GM18951 (cell line): ENCODE measurements around the gene SPSB4.

Experiments used
- POLR2A ChIP-seq: IDR thresholded peaks from 4 replicates; pipeline ENCODE4 v1.6.1; 2011; ENCODE audit warnings: mild to moderate bottlenecking; ENCODE audit not compliant: insufficient read length, insufficient read depth; ENCODE audit errors: extremely low read depth
- in situ Hi-C: fragments of 300-500 bp; cut with MboI; formaldehyde crosslinking; loops from one replicate; pipeline ENCODE4 v1.12.0; 2022; ENCODE audit warnings: low sequenced_read_pairs, mixed read lengths, inconsistent platforms; ENCODE audit not compliant: unreplicated experiment

The SPSB4 gene

GRCh38 chr3:141192345-141192744 is 141.2 kb downstream of the SPSB4 start:
- no peak for TF ChIP-seq POLR2A
- in situ Hi-C loops = loop anchor here (10.0 kb wide), 1 partner anchor 188 kb away; no protein-coding TSS in a partner anchor

DNA sequence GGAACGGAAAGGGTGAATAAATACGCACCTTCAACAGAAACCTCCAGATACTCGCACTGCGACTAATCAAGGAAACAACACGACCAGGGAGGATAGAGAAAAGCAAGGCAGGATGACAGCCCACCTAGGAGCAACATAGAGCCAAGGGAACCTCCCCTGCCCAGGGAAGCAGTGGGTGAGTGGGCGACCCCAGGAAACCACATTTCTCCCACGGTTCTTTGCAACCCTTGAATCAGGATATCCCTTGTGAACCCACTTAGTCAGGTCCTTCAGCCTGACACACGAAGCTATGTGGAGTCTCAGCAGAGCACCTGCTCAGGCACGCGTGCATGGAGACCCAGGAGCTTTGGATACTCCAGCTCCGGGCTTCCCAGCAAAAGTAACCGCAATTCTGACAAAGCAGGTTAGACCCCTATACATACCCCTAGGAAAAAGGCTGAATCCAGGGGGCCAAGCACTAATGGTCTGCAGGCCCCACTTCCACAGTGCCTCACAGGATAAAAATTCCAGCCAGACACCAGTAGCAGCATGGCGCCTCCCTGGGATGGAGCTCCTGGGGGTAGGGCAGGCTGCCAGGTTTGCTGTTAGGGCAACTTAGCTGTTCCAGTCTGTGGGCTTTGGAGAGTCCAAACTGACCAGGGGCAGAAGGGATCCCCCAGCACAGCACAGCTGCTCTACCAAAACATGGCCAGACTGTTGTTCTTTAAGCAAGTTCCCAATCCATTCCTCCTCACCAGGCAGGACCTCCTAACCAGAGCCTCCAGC is 142.1 kb downstream of the SPSB4 start:
- no peak for TF ChIP-seq POLR2A
- in situ Hi-C loops = loop anchor here (10.0 kb wide), 1 partner anchor 188 kb away; no protein-coding TSS in a partner anchor
